HAP-1 (cell line): Measurements from ENCODE around the gene CTSD.
A peak's percentile ranks its signal among the peaks of the same experiment; 100 is the strongest.
"Not testable (repeated sequence)": the region's sequence is repeated elsewhere in the genome, so short reads cannot be mapped to it uniquely, and the experiment has no call there.

Source experiments
- DNase-seq, 2 experiments: peaks; one replicate each; pipeline ENCODE4 v3.0.0-alpha.2; 2016 to 2020; ENCODE audit warnings: low spot score in 2 of 2
- H3K27me3 ChIP-seq: fragments of 250-450 bp; sonication (Bioruptor Pico); 2 replicates; pipeline ENCODE4 v1.5.1; 2020; ENCODE audit warnings: low read depth, mild to moderate bottlenecking, moderate library complexity
- H3K36me3 ChIP-seq: fragments of 250-450 bp; sonication (Bioruptor Pico); replicated peaks from 2 replicates; pipeline ENCODE4 v1.5.1; 2020; ENCODE audit warnings: mild to moderate bottlenecking
- H3K4me1 ChIP-seq: fragments of 250-450 bp; sonication (Bioruptor Pico); 2 replicates; pipeline ENCODE4 v1.5.1; 2020; ENCODE audit warnings: mild to moderate bottlenecking
- H3K4me3 ChIP-seq: fragments of 250-450 bp; sonication (Bioruptor Pico); 2 replicates; pipeline ENCODE4 v1.5.1; 2020; ENCODE audit warnings: mild to moderate bottlenecking, moderate library complexity
- H3K9me3 ChIP-seq: fragments of 250-450 bp; sonication (Bioruptor Pico); 2 replicates; pipeline ENCODE4 v1.5.1; 2020; ENCODE audit warnings: mild to moderate bottlenecking, moderate library complexity
- in situ Hi-C: fragments of 300-500 bp; cut with MboI; formaldehyde crosslinking; loops from 3 replicates; pipeline ENCODE4 v1.14.3; 2020; ENCODE audit warnings: low sequenced_read_pairs, inconsistent platforms, mixed read lengths

CTSD gene

DNA sequence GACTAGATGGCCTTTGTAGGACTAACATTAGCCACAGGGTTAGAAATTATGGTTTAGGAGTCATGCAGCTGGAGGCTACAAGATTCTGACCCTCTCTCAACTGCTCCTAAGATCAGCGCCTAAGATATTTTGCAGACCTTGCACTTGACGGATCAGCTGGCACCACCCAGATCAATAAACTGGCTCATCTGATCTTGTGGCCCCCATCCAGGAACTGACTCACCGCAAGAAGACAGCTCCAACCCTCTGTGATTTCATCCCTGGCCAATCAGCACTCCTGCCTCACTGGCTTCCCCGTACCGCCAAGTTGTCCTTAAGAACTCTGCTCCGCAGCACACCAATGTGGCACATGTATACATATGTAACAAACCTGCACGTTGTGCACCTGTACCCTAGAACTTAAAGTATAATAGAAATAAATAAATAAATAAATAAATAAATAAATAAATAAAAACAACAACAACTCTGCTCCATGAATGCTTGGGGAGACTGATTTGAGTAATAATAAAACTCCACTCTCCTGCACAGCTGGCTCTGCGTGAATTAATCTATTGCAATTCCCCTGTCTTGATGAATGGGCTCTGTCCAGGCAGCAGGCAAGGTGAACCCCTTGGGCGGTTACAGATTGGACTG, 5.7 kb upstream of the CTSD start:
- in situ Hi-C loops, H3K9me3 ChIP-seq, H3K27me3 ChIP-seq, H3K36me3 ChIP-seq, H3K4me1 ChIP-seq, H3K4me3 ChIP-seq: not testable (repeated sequence)
- DNase-seq = peak in 1 of 2 experiments; percentile 1

GRCh38 chr11:1768141-1768469, 4.4 kb upstream of the CTSD start:
- Histone ChIP-seq H3K36me3 (no peaks in the 10 kb centered on the region), H3K9me3 (no peaks in the 10 kb centered on the region), H3K4me3 (no peak overlapping the region), H3K27me3 (no peaks in the 10 kb centered on the region), H3K4me1 (no peaks in the 10 kb centered on the region)
- in situ Hi-C loops = no loop called here
- no peak for DNase-seq

GRCh38 chr11:1767399-1768140, 3.8 kb upstream of the CTSD start:
- DNase-seq = no peak
- Histone ChIP-seq H3K27me3 (no peaks in the 10 kb centered on the region), H3K4me3 (no peak overlapping the region), H3K4me1 (0 out of 2 replicates have a peak, but pooled peaks cover 5% of the 10 kb centered on the region), H3K36me3 (no peaks in the 10 kb centered on the region), H3K9me3 (no peaks in the 10 kb centered on the region)
- in situ Hi-C loops = no loop called here

- Histone ChIP-seq H3K4me1 (0 out of 2 replicates have a peak, but pooled peaks cover 5% of the 10 kb centered on the region), H3K36me3 (no peaks in the 10 kb centered on the region), H3K27me3 (no peaks in the 10 kb centered on the region), H3K9me3 (no peaks in the 10 kb centered on the region), H3K4me3 (no peak overlapping the region)
- in situ Hi-C loops = no loop called here
- no peak for DNase-seq
Observed at GRCh38 chr11:1766719-1767398, 3.1 kb upstream of the CTSD start.

- H3K9me3 ChIP-seq = no peaks in the 10 kb centered on the region
- H3K27me3 ChIP-seq = no peaks in the 10 kb centered on the region
- no peaks in the 10 kb centered on the region for H3K36me3 ChIP-seq
- H3K4me3 ChIP-seq = no peak overlapping the region
- H3K4me1 ChIP-seq = 0 out of 2 replicates have a peak, but pooled peaks cover 5% of the 10 kb centered on the region
- in situ Hi-C loops = no loop called here
- no peak for DNase-seq
Observed at GRCh38 chr11:1765871-1766718, 2.4 kb upstream of the CTSD start.

DNA sequence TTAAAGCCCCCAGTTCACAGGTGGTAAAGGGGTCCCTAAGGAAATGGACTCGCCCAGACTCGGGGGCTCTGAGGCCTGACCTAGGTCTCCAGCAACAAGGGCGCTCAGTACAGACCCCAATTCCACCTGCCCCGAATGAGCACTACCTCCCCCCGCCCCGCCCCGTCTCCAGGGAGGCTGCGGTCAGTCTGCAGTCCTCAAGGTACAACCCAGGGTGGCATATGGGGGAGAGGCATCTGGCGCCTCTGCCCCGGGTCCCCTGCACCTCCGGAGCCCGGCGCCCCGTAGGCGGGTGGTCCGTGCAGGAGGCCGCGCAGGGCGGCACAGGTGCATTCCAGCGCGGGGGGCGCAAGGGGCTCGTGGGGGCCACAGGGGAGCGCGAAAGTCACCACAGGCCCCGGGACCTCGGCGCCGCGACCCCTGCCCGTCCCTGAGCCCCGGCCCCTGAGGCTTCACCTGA, 361 bp downstream of the CTSD start:
- 0 out of 2 replicates have a peak, but pooled peaks cover 5% of the 10 kb centered on the region for H3K4me1 ChIP-seq
- H3K36me3 ChIP-seq = no peaks in the 10 kb centered on the region
- H3K27me3 ChIP-seq = no peaks in the 10 kb centered on the region
- in situ Hi-C loops = no loop called here
- no peaks in the 10 kb centered on the region for H3K9me3 ChIP-seq
- no peak for DNase-seq
- peak overlapping the region; percentile 59 for H3K4me3 ChIP-seq

DNA sequence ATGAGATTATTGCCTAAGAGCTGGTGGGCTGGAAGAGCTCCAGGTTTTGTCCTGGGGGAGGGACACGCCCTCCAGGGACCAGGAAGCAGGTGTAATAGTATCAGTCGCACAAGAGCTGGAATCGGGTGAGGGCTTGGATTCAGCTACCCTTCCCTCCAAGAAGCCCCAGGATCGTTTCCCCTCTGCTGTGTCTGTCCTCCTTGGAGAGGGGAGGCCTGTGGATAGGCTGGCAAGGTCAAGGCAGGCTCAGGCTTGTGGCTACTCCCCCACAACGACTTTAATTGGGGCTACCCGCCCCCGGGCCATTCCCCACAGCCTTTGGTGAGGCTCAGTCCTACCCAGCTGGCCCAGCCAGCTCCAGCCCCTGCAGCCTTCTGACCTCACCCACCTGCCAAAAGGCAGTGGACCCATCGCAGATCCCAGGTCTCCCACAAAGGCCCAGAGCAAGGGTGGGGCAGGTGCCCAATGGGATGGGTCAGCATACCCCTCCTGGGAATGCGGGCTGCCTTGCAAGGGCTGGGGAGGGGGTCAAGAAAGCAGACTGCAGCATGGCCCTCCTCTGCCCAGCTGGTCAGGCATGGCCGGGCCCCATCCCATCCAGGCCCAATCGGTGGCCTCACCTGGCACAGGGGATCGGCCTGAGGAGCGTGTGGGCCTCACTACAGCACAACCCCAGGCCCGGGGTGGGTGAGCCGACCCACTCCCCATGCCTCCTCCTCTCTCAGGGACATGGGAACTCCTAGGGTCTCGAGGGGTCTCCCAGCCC, 1.0 kb downstream of the CTSD start:
- peak in 1 of 2 experiments; percentile 40 for DNase-seq
- Histone ChIP-seq H3K36me3 (no peaks in the 10 kb centered on the region), H3K9me3 (no peaks in the 10 kb centered on the region), H3K27me3 (no peaks in the 10 kb centered on the region), H3K4me1 (0 out of 2 replicates have a peak, but pooled peaks cover 5% of the 10 kb centered on the region), H3K4me3 (peak overlapping the region; percentile 59)
- in situ Hi-C loops = no loop called here

- H3K4me3 ChIP-seq = no peak overlapping the region
- H3K9me3 ChIP-seq = no peaks in the 10 kb centered on the region
- no peak for DNase-seq
- H3K4me1 ChIP-seq = 0 out of 2 replicates have a peak, but pooled peaks cover 5% of the 10 kb centered on the region
- in situ Hi-C loops = no loop called here
- no peaks in the 10 kb centered on the region for H3K27me3 ChIP-seq
- no peaks in the 10 kb centered on the region for H3K36me3 ChIP-seq
Observed at GRCh38 chr11:1761857-1762536, 1.7 kb downstream of the CTSD start.

DNA sequence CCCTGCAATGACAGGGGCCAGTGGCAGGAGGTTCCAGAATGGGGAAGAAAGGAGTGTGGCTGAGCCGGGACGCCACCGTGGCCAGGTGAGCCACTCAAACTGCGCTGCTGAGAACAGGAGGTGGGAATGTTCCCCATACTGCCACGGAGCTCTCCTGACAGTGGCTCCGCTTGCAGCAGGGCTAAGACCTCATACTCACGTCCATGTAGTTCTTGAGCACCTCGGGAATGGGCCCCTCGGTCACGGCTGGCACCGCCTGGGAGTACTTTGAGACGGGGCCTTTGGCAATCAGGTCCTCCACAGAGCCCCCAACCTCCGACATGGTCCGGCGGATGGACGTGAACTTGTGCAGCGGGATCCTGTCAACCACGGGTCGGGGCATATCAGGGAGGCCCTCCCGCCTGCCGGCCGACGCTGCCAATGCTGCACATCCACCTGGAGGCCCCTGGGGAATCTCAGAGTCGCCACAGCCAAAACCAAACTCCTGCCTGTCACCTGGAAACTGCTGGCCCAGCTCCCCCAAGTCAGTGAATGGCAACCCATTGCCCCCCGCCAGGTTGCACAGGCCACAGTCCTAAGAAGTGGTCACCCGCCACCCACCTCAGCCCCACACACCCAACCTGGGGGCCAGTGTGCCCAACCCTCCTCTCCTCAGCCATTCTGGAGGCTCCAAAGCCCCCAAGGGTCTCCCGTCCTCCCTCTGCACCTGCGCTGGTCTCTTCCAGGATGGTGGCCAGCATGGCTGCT, 2.4 kb downstream of the CTSD start:
- 0 out of 2 replicates have a peak, but pooled peaks cover 5% of the 10 kb centered on the region for H3K4me1 ChIP-seq
- H3K4me3 ChIP-seq = no peak overlapping the region
- H3K27me3 ChIP-seq = no peaks in the 10 kb centered on the region
- no peaks in the 10 kb centered on the region for H3K9me3 ChIP-seq
- no peaks in the 10 kb centered on the region for H3K36me3 ChIP-seq
- in situ Hi-C loops = no loop called here
- no peak for DNase-seq

DNA sequence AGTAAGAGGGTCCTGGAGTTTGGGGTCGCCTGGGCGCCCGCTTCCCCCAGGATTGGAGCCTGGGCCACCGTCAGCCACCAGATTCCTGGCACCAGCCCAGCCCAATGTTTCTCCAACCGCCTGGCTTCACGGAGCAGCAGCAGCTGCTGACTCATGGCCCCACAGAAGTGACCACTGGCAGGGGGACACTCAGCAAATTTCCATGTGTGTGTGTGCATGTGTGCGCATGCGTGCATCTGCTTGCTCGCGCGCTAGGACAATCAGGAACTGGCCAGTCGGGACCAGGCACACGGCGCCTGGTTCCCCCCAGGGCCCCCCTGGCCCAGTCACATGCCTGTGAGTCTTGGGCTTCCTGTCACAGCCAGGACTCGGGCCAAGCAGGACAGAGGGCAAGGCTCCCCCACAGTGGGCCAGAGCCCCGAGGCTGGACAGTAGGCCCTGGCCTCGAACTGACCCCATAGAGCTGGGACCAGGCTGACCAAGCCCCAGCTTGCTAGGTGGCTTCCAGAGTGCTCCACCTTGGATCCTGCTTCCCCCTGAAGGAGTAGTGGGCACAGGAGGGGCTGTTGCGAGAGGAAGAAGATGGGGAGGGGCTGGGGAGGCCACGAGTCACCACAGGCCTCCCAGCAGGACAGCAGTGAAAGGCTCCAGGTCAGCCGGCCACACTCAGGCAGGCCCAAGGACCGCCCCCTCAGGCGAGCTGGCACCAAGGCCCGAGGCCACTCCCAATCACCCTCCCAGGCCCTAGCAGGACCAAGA, 3.2 kb downstream of the CTSD start:
- 0 out of 2 replicates have a peak, but pooled peaks cover 5% of the 10 kb centered on the region for H3K4me1 ChIP-seq
- no peaks in the 10 kb centered on the region; the same call in 1 of the 2 replicates for H3K36me3 ChIP-seq
- in situ Hi-C loops = no loop called here

DNA sequence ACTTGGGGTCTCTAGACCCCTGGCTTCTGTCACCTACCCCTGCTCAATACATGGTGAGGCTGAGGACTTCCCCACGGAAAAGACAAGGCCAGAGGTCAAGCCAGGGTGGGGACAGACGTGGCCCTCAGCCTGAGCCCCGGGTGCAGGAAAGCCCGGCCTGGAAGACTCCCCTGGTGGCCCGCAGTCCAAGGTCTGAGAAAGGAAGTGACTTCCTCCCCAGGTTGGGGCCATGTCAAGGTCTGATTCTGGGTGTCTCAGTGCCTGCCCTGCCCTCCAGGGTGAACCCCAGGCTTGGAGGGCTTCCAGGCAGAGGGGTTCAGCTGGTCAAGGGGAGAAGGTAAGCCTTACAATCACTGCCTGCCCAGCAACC, 3.9 kb downstream of the CTSD start:
- in situ Hi-C loops = no loop called here
- DNase-seq = no peak
- no peaks in the 10 kb centered on the region; the same call in 1 of the 2 replicates for H3K36me3 ChIP-seq

More for the DNA sequence above, 3.2 kb downstream of the CTSD start:
- H3K4me3 ChIP-seq = no peak overlapping the region
- no peaks in the 10 kb centered on the region for H3K9me3 ChIP-seq
- no peak for DNase-seq
- H3K27me3 ChIP-seq = no peaks in the 10 kb centered on the region

More for the DNA sequence above, 3.9 kb downstream of the CTSD start:
- H3K4me3 ChIP-seq = no peak overlapping the region
- H3K9me3 ChIP-seq = no peaks in the 10 kb centered on the region
- H3K4me1 ChIP-seq = 0 out of 2 replicates have a peak, but pooled peaks cover 5% of the 10 kb centered on the region
- no peaks in the 10 kb centered on the region for H3K27me3 ChIP-seq
